Activated T-cell treated with anti-CD3 and anti-CD28 coated beads, Interleukin-2, amount 50 U/mL, for 72 hours (primary cell): ENCODE results near the gene SLC22A23. TPM values are rescaled to one million over a fixed set of nuclear protein-coding genes. Genes with fewer than 3 reads are reported as not detected.

Experiments used
- ATAC-seq, 2 donors: fragments of 150-1000 bp; cut with Tn5 transposase; replicated peaks in 1 of 2; 2 replicates each; pipeline ENCODE4 v1.10.0; 2021; ENCODE audit warnings: moderate library complexity in 2 of 2, mild to moderate bottlenecking in 1 of 2
- DNase-seq, 2 donors: peaks; one replicate each; pipeline ENCODE4 v3.0.0; 2021 to 2022; ENCODE audit warnings: mixed read lengths in 1 of 2
- H3K27ac Mint-ChIP-seq: one replicate; pipeline ENCODE4 v1.8.0; 2022; ENCODE audit warnings: mild to moderate bottlenecking, moderate library complexity, mixed read lengths
- H3K27me3 Mint-ChIP-seq: one replicate; pipeline ENCODE4 v1.8.0; 2022; ENCODE audit warnings: low read depth, mixed read lengths
- H3K36me3 Mint-ChIP-seq, 2 donors: one replicate each; pipeline ENCODE4 v1.8.0; 2022; ENCODE audit warnings: mixed read lengths in 2 of 2, mild to moderate bottlenecking in 1 of 2; ENCODE audit not compliant: insufficient read depth in 2 of 2
- H3K4me1 Mint-ChIP-seq: one replicate; pipeline ENCODE4 v1.8.0; 2022; ENCODE audit warnings: low read depth, mixed read lengths
- H3K4me3 Mint-ChIP-seq, 2 donors: one replicate each; pipeline ENCODE4 v1.8.0; 2022; ENCODE audit warnings: mild to moderate bottlenecking in 2 of 2, mixed read lengths in 2 of 2, moderate library complexity in 2 of 2
- H3K9me3 Mint-ChIP-seq, 2 donors: one replicate each; pipeline ENCODE4 v1.8.0; 2022; ENCODE audit warnings: mixed read lengths in 2 of 2
- total RNA-seq, 2 donors: library from RNA; stranded (reverse); gene quantifications; one replicate each; pipeline ENCODE4 v1.2.3, GENCODE V29; 2022

Gene SLC22A23
- total RNA-seq, 2 donors from 2014 or later = 1.5 to 2.0 TPM

GRCh38 chr6:3419624-3420272 lies 37.1 kb downstream of the SLC22A23 start:
- peaks cover 14% of the 10 kb centered on the region for H3K4me1 Mint-ChIP-seq
- no peaks in the 10 kb centered on the region for H3K36me3 Mint-ChIP-seq
- DNase-seq (no peak), ATAC-seq (peak in 1 of 2 donors; percentile 54)
- no peak overlapping the region for H3K4me3 Mint-ChIP-seq
- H3K27ac Mint-ChIP-seq = no peak overlapping the region
- H3K27me3 Mint-ChIP-seq = peaks cover 6% of the 10 kb centered on the region
- H3K9me3 Mint-ChIP-seq = no peaks in the 10 kb centered on the region

DNA sequence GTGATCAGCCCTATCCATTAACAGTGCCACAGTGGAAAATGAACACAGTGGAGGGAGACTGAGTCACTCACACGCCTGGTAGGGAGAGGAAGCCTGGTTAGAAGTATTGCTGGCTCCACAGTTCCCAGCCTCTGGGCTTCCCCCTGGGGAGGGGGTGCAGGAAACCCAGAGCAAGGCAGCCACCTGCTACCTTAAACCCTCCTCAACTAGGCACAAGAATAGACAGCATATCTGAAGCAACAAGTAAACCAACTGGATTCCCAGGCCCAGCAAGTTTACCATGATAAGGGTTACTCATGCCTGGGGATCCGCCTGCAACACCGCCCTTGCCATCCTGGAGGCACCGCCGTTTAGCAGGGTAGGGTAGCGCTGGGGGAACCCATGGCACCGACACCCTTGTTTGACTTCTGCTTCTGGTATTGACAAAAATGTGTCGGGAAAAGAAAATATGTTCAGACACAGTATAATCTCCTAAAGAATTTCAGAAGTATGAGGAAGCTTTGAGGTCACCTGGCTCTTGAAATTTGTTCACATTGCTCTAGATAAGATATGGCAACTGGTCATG lies 38.3 kb downstream of the SLC22A23 start:
- DNase-seq (no peak), ATAC-seq (no peak)
- Mint-ChIP-seq H3K4me3 (no peak overlapping the region), H3K27ac (no peak overlapping the region), H3K9me3 (no peaks in the 10 kb centered on the region), H3K4me1 (peaks cover 19% of the 10 kb centered on the region), H3K36me3 (no peaks in the 10 kb centered on the region), H3K27me3 (no peaks in the 10 kb centered on the region)

GRCh38 chr6:3417473-3417872 lies 39.4 kb downstream of the SLC22A23 start:
- Mint-ChIP-seq H3K27ac (no peak overlapping the region), H3K4me1 (peaks cover 14% of the 10 kb centered on the region), H3K27me3 (no peaks in the 10 kb centered on the region), H3K4me3 (no peak overlapping the region), H3K9me3 (no peaks in the 10 kb centered on the region), H3K36me3 (no peaks in the 10 kb centered on the region)
- ATAC-seq (no peak), DNase-seq (no peak)

- DNase-seq = no peak
- ATAC-seq = no peak
- Mint-ChIP-seq H3K27me3 (no peaks in the 10 kb centered on the region), H3K9me3 (no peaks in the 10 kb centered on the region), H3K4me3 (no peak overlapping the region), H3K36me3 (no peaks in the 10 kb centered on the region), H3K4me1 (peaks cover 21% of the 10 kb centered on the region), H3K27ac (no peak overlapping the region)
These were observed 41.4 kb downstream of the SLC22A23 start for GRCh38 chr6:3415490-3415889.

DNA sequence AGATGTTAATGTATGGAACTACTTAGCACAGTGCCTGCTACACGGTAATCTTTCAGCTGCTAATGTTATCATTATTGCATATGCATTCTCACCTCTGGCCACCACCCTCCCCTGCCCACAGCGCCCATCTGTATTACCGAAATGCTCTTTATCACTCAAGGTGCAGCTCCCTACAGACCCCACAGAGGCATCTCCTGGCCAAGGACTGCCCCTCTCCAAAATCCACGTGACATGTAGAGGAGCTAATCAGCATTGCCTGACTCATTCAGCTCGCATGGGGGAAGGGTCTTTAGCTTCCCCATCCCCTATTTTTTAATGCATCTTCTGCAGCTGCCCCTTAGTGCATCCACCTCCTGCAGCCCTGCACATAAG lies 41.8 kb downstream of the SLC22A23 start:
- no peaks in the 10 kb centered on the region for H3K36me3 Mint-ChIP-seq
- H3K4me1 Mint-ChIP-seq = peaks cover 20% of the 10 kb centered on the region
- H3K27me3 Mint-ChIP-seq = no peaks in the 10 kb centered on the region
- no peak for DNase-seq
- H3K4me3 Mint-ChIP-seq = no peak overlapping the region
- H3K9me3 Mint-ChIP-seq = no peaks in the 10 kb centered on the region
- no peak for ATAC-seq
- H3K27ac Mint-ChIP-seq = no peak overlapping the region

- Mint-ChIP-seq H3K27ac (no peak overlapping the region), H3K9me3 (no peaks in the 10 kb centered on the region), H3K36me3 (no peaks in the 10 kb centered on the region), H3K4me3 (peak overlapping the region in 1 of 2 donors; percentile 19), H3K27me3 (no peaks in the 10 kb centered on the region), H3K4me1 (peaks cover 16% of the 10 kb centered on the region)
- peak; percentile 85 to 95 for ATAC-seq
- peak; percentile 43 for DNase-seq
These were observed 42.3 kb downstream of the SLC22A23 start for GRCh38 chr6:3414327-3415081.

DNA sequence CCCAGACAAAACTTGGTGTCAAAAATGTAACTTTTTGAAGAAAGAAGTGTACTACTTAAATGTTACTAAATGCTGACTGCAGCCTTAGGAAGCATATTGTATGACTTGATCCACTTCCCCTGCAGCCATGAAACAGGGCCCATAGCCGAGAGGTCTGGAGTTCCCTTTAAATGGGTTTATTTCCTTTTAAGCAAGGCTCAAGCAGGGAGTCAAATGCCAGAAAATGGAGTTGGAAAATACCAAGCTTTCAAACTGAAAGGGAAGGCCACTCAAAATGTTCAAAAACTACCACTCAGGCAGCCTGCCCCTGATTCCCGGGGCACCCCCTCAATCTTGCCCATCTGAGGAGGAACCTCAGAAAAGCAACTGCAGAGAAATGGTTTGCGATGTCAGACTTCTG lies 43.3 kb downstream of the SLC22A23 start:
- Mint-ChIP-seq H3K27ac (no peak overlapping the region), H3K4me3 (no peak overlapping the region), H3K27me3 (no peaks in the 10 kb centered on the region), H3K36me3 (no peaks in the 10 kb centered on the region), H3K9me3 (no peaks in the 10 kb centered on the region), H3K4me1 (peaks cover 16% of the 10 kb centered on the region)
- DNase-seq = no peak
- no peak for ATAC-seq

GRCh38 chr6:3412779-3413500 lies 43.9 kb downstream of the SLC22A23 start:
- Mint-ChIP-seq H3K9me3 (no peaks in the 10 kb centered on the region), H3K27ac (no peak overlapping the region), H3K36me3 (no peaks in the 10 kb centered on the region), H3K27me3 (no peaks in the 10 kb centered on the region), H3K4me1 (peaks cover 16% of the 10 kb centered on the region), H3K4me3 (no peak overlapping the region)
- ATAC-seq = no peak
- DNase-seq = no peak

DNA sequence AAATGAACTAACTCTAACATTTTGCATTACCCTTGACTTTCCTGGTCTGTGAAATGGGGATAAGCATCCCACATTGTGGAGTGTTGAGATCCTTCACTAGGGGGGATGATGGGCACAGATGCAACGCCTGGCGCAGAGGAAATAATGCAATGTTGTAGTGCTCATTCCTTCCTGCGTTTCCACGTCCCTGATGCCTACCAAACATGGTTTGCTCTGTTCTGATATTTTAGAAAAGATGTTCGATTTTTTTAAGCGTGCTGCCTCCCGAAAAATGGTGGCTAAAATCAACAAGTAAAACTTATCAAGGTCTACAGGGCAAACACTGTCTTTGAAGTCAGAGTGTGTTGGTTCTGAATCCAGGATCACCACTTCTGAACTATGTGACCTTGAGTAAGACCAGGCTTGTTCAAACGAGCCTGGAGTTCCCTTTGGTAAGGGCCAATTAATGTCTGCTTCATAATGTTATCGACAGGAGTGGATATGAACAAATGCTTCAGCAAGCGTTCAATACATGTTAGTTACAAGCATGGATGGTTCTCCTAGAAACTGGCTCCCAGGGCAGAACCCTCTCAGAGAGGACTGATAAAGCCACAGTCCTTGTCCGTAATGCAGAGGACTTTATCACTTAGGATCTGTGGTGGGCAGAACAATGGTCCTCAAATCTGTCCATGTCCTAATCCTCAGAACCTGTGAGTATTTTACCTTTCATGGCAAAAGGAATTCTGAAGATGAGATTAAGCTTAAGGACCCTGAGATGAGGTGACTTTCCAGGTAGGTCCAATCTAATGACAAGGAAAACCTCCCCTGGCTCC lies 44.7 kb downstream of the SLC22A23 start:
- Mint-ChIP-seq H3K27me3 (no peaks in the 10 kb centered on the region), H3K27ac (no peak overlapping the region), H3K9me3 (no peaks in the 10 kb centered on the region), H3K4me1 (peaks cover 16% of the 10 kb centered on the region), H3K36me3 (no peaks in the 10 kb centered on the region), H3K4me3 (no peak overlapping the region)
- ATAC-seq (no peak), DNase-seq (no peak)

DNA sequence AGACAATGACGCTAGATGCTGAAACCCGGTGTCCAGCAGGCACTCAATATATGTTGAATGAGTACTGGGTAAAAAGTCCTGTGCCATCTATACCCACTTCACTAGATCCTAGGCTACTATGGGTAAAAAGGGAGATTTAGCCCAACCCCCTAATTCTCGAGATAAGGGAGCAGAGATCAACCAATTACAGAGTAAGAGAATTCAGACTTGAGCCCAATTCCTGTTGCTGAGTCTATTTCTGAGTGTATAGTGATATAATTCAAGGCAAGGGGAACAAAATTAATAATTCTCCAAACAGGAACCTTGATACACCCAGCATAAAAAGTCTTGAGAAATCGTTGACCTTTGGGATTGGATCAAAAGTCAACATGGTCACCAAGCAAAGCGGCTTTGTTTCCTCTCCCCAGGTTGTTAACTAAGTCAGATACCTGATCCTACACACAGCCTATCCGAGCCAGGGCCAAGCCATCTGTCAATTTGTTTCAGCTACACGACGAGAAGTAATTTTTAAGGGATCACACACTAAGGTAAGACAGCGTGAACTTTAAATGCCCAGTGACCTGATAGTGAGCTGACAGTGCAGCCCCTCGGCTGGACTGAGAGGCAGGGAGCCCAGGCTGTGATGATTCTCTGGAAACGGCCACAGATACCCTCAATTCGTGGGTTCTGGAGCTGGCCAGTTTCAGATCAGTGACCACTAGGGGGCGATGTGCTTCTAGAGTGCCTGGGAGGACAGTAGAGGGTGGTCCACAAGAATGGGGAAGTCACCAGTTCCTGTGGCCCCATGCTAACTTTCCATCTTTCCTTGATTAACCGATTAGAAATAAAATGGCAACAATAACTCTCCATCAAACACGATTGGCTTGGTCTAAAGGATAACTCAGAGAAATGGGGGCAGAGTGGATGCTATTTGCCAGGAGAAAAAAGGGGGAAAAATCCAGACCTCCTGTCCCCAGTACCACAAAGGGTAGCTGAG lies 46.2 kb downstream of the SLC22A23 start:
- Mint-ChIP-seq H3K36me3 (no peaks in the 10 kb centered on the region), H3K9me3 (no peaks in the 10 kb centered on the region), H3K27me3 (no peaks in the 10 kb centered on the region), H3K27ac (no peak overlapping the region), H3K4me3 (no peak overlapping the region), H3K4me1 (peaks cover 16% of the 10 kb centered on the region)
- DNase-seq (peak; percentile 67 to 76), ATAC-seq (peak; percentile 47 to 51)

DNA sequence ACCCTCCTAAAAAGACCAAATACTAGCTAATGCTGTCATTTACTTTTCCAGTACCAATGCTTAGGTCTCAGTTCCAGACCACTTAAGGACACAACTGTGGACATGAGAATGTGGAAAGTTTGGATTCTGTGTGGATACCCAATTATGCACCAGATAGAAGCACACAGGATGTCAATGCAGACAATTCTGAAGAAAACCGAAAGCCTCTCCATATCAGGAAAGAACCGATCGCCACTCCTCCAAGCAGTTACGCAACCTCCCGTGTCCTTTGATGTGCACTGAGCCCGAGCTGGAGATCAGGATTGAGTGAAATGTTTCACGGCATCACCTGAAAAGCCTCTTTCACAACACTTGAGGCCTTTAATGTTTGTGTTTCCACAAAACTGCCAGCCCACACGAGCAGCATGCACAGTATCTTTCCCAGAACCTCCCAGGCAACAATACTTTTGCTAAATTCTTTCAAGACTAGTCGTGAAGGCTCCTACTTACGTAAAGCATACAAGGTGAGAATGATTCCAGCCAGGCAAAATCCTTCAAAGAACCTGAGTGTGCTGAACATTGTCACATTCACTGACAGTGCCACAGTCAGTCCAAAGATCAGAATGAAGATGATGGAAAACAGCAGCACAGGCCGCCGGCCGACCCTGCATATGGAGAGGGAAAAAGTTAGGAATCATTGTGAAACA lies 47.0 kb downstream of the SLC22A23 start:
- Mint-ChIP-seq H3K9me3 (no peaks in the 10 kb centered on the region), H3K4me3 (no peak overlapping the region), H3K27ac (no peak overlapping the region), H3K27me3 (no peaks in the 10 kb centered on the region), H3K36me3 (no peaks in the 10 kb centered on the region), H3K4me1 (peaks cover 13% of the 10 kb centered on the region)
- ATAC-seq = no peak
- DNase-seq = no peak
